ENCODE results near the gene WDR46. TPM values are rescaled to one million over a fixed set of nuclear protein-coding genes. Genes with fewer than 3 reads are reported as not detected.

Gene WDR46
- total and polyA plus RNA-seq, 10 of the 15 experiments (the other 5 are each of a cell fraction or from before 2014, with no cell fraction given): 10.1 to 147 (median 86.0) TPM

GRCh38 chr6:33254591-33254990 is 34.4 kb downstream of the WDR46 start (continued):
- TF ChIP-seq ZNF622 (IDR thresholded peaks at IDR 0.05) (no peak), MEF2B (IDR thresholded peaks at IDR 0.05; ENCODE audit: partially characterized antibody, poor library complexity, severe bottlenecking) (no peak), MYC (IDR thresholded peaks at IDR 0.05; ENCODE audit: insufficient read depth, insufficient read length, insufficient replicate concordance, low read length, severe bottlenecking) (no peak), ZBED1 (IDR thresholded peaks at IDR 0.05; ENCODE audit: borderline replicate concordance) (no peak), BACH1 (IDR thresholded peaks at IDR 0.05; ENCODE audit: borderline replicate concordance) (no peak), SIN3A (IDR thresholded peaks at IDR 0.05; ENCODE audit: low read depth, low read length) (no peak), POLR2AphosphoS5 (IDR thresholded peaks at IDR 0.05; ENCODE audit: low read length) (no peak)
- TF ChIP-seq, protein P1, sequence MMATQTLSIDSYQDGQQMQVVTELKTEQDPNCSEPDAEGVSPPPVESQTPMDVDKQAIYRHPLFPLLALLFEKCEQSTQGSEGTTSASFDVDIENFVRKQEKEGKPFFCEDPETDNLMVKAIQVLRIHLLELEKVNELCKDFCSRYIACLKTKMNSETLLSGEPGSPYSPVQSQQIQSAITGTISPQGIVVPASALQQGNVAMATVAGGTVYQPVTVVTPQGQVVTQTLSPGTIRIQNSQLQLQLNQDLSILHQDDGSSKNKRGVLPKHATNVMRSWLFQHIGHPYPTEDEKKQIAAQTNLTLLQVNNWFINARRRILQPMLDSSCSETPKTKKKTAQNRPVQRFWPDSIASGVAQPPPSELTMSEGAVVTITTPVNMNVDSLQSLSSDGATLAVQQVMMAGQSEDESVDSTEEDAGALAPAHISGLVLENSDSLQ (IDR thresholded peaks at IDR 0.05): no peak

GRCh38 chr6:33252759-33253158 is 36.3 kb downstream of the WDR46 start:
- intact Hi-C loops (cut with micrococcal nuclease; ENCODE audit: unreplicated experiment): no loop called here
- Histone ChIP-seq H3K9me3 (replicated peaks; ENCODE audit: control insufficient read depth, insufficient read depth, low read length) (no peaks in the 10 kb centered on the region), H3K4me3 (no peak overlapping the region), H2AFZ (ENCODE audit: control insufficient read depth, low read depth, low read length) (no peak overlapping the region), H3K79me2 (ENCODE audit: control insufficient read depth, insufficient read depth, low read length) (peaks cover 13% of the 10 kb centered on the region), H3K27me3 (replicated peaks in 1 of 2; ENCODE audit: control insufficient read depth in 2 of 2, insufficient read depth in 2 of 2, low read length in 1 of 2) (no peaks in the 10 kb centered on the region), H3K36me3 (ENCODE audit: control insufficient read depth in 2 of 2, insufficient read depth in 2 of 2, low read length in 1 of 2) (peaks cover 2 to 12% of the 10 kb centered on the region in 2 experiments; a peak in 2 of 4 replicates), H3K27ac (ENCODE audit: control insufficient read depth, insufficient read depth) (no peak overlapping the region), H3K4me1 (ENCODE audit: control insufficient read depth, insufficient read depth, low read length) (peaks cover 10% of the 10 kb centered on the region), H3K9ac (ENCODE audit: control insufficient read depth, insufficient read depth, low read length) (no peak overlapping the region), H4K20me1 (ENCODE audit: control insufficient read depth, insufficient read depth) (no peaks in the 10 kb centered on the region), H3K4me2 (ENCODE audit: control insufficient read depth, insufficient read depth) (no peak overlapping the region)
- in situ Hi-C loops (cut with MboI): no loop called here
- RAD21 ChIA-PET (ENCODE audit: unreplicated experiment): no interaction called here
- no peak for ATAC-seq
- no TSS peak for BruUV-seq (replicated peaks)
- SMC1A ChIA-PET (ENCODE audit: uncharacterized antibody, unreplicated experiment): no interaction called here
- DNase-seq (ENCODE audit: low read depth, low spot score): no peak
- CTCF ChIA-PET: no interaction called here
- FAIRE-seq: no peak
- POLR2A ChIA-PET: no interaction called here
- TF ChIP-seq TCF3 (IDR thresholded peaks at IDR 0.05; ENCODE audit: borderline replicate concordance, insufficient read depth, low read depth, low read length) (no peak), CREB1 (IDR thresholded peaks at IDR 0.05; ENCODE audit: low read depth) (no peak), SREBF1 (IDR thresholded peaks at IDR 0.05; ENCODE audit: low read length) (no peak), MEF2B (IDR thresholded peaks at IDR 0.05; ENCODE audit: partially characterized antibody, poor library complexity, severe bottlenecking) (no peak), SMC3 (IDR thresholded peaks at IDR 0.05; ENCODE audit: borderline replicate concordance, low read length) (no peak), EZH2 (IDR thresholded peaks at IDR 0.05; ENCODE audit: borderline replicate concordance, control insufficient read depth, low read depth, low read length) (no peak), SPI1 (IDR thresholded peaks at IDR 0.05; ENCODE audit: borderline replicate concordance, insufficient read depth, low read depth, low read length) (no peak), BCL11A (IDR thresholded peaks at IDR 0.05; ENCODE audit: low read depth, low read length) (no peak), CBFB (IDR thresholded peaks at IDR 0.05; ENCODE audit: low read depth) (no peak), NFYB (IDR thresholded peaks at IDR 0.05; ENCODE audit: insufficient read depth, low read depth, low read length) (no peak), POLR2AphosphoS2 (IDR thresholded peaks at IDR 0.05; ENCODE audit: low read depth, low read length) (no peak), NFYA (IDR thresholded peaks at IDR 0.05; ENCODE audit: borderline replicate concordance, low read depth, low read length) (no peak), YBX1 (IDR thresholded peaks at IDR 0.05) (no peak)
- TF ChIP-seq, protein P2, sequence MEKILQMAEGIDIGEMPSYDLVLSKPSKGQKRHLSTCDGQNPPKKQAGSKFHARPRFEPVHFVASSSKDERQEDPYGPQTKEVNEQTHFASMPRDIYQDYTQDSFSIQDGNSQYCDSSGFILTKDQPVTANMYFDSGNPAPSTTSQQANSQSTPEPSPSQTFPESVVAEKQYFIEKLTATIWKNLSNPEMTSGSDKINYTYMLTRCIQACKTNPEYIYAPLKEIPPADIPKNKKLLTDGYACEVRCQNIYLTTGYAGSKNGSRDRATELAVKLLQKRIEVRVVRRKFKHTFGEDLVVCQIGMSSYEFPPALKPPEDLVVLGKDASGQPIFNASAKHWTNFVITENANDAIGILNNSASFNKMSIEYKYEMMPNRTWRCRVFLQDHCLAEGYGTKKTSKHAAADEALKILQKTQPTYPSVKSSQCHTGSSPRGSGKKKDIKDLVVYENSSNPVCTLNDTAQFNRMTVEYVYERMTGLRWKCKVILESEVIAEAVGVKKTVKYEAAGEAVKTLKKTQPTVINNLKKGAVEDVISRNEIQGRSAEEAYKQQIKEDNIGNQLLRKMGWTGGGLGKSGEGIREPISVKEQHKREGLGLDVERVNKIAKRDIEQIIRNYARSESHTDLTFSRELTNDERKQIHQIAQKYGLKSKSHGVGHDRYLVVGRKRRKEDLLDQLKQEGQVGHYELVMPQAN (conservative IDR thresholded peaks at IDR 0.05): no peak
- TF ChIP-seq, protein P3, sequence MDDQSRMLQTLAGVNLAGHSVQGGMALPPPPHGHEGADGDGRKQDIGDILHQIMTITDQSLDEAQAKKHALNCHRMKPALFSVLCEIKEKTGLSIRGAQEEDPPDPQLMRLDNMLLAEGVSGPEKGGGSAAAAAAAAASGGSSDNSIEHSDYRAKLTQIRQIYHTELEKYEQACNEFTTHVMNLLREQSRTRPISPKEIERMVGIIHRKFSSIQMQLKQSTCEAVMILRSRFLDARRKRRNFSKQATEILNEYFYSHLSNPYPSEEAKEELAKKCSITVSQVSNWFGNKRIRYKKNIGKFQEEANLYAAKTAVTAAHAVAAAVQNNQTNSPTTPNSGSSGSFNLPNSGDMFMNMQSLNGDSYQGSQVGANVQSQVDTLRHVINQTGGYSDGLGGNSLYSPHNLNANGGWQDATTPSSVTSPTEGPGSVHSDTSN (IDR thresholded peaks at IDR 0.05; ENCODE audit: insufficient replicate concordance, low read depth, low read length): no peak

All from GM12878 (cell line).